ENCODE data around the gene SARDH. TPM values are rescaled to one million over a fixed set of nuclear protein-coding genes. Genes with fewer than 3 reads are reported as not detected.

Gene SARDH
- total RNA-seq, 1 donor from 2014 or later = 5.1 TPM

GRCh38 chr9:133635098-133635497 is 103.1 kb downstream of the SARDH start:
- Mint-ChIP-seq H3K27me3 (peaks cover 24% of the 10 kb centered on the region), H3K27ac (no peak overlapping the region), H3K4me1 (ENCODE audit: low read depth) (no peaks in the 10 kb centered on the region), H3K36me3 (ENCODE audit: insufficient read depth) (no peaks in the 10 kb centered on the region), H3K4me3 (ENCODE audit: low read depth) (no peak overlapping the region), H3K9me3 (ENCODE audit: low read depth) (no peaks in the 10 kb centered on the region)
- no peak for TF ChIP-seq CTCF (IDR thresholded peaks at IDR 0.05; ENCODE audit: unreplicated experiment)
- no peak for DNase-seq (ENCODE audit: low spot score, unreplicated experiment)

GRCh38 chr9:133634081-133634691 is 104.0 kb downstream of the SARDH start:
- Mint-ChIP-seq H3K4me3 (ENCODE audit: low read depth) (no peak overlapping the region), H3K36me3 (ENCODE audit: insufficient read depth) (no peaks in the 10 kb centered on the region), H3K27me3 (peaks cover 24% of the 10 kb centered on the region), H3K9me3 (ENCODE audit: low read depth) (no peaks in the 10 kb centered on the region), H3K27ac (no peak overlapping the region), H3K4me1 (ENCODE audit: low read depth) (no peaks in the 10 kb centered on the region)
- DNase-seq (ENCODE audit: low spot score, unreplicated experiment) = no peak
- TF ChIP-seq CTCF (IDR thresholded peaks at IDR 0.05; ENCODE audit: unreplicated experiment) = no peak

GRCh38 chr9:133633681-133634080 is 104.5 kb downstream of the SARDH start:
- no peaks in the 10 kb centered on the region for H3K4me1 Mint-ChIP-seq (ENCODE audit: low read depth)
- peaks cover 24% of the 10 kb centered on the region for H3K27me3 Mint-ChIP-seq
- H3K36me3 Mint-ChIP-seq (ENCODE audit: insufficient read depth) = no peaks in the 10 kb centered on the region
- H3K4me3 Mint-ChIP-seq (ENCODE audit: low read depth) = no peak overlapping the region
- no peaks in the 10 kb centered on the region for H3K9me3 Mint-ChIP-seq (ENCODE audit: low read depth)
- H3K27ac Mint-ChIP-seq = no peak overlapping the region
- TF ChIP-seq CTCF (IDR thresholded peaks at IDR 0.05; ENCODE audit: unreplicated experiment) = no peak
- no peak for DNase-seq (ENCODE audit: low spot score, unreplicated experiment)

GRCh38 chr9:133632806-133633680 is 105.1 kb downstream of the SARDH start:
- DNase-seq (ENCODE audit: low spot score, unreplicated experiment) = no peak
- TF ChIP-seq CTCF (IDR thresholded peaks at IDR 0.05; ENCODE audit: unreplicated experiment) = no peak
- Mint-ChIP-seq H3K27me3 (peaks cover 24% of the 10 kb centered on the region), H3K4me1 (ENCODE audit: low read depth) (no peaks in the 10 kb centered on the region), H3K4me3 (ENCODE audit: low read depth) (no peak overlapping the region), H3K36me3 (ENCODE audit: insufficient read depth) (no peaks in the 10 kb centered on the region), H3K9me3 (ENCODE audit: low read depth) (no peaks in the 10 kb centered on the region), H3K27ac (no peak overlapping the region)

GRCh38 chr9:133631111-133631510 is 107.0 kb downstream of the SARDH start:
- Mint-ChIP-seq H3K4me1 (ENCODE audit: low read depth) (no peaks in the 10 kb centered on the region), H3K9me3 (ENCODE audit: low read depth) (peaks cover 4% of the 10 kb centered on the region), H3K27ac (no peak overlapping the region), H3K36me3 (ENCODE audit: insufficient read depth) (no peaks in the 10 kb centered on the region), H3K4me3 (ENCODE audit: low read depth) (no peak overlapping the region), H3K27me3 (peaks cover 28% of the 10 kb centered on the region)
- DNase-seq (ENCODE audit: low spot score, unreplicated experiment) = no peak
- no peak for TF ChIP-seq CTCF (IDR thresholded peaks at IDR 0.05; ENCODE audit: unreplicated experiment)
